ENCODE results near the gene CLDN25. TPM values are rescaled to one million over a fixed set of nuclear protein-coding genes. Genes with fewer than 3 reads are reported as not detected.

CLDN25 gene
- total RNA-seq, 2 experiments from 2014 or later, result not detected

- Histone ChIP-seq H3K27me3 (ENCODE audit: control insufficient read depth in 1 of 2, insufficient read depth in 2 of 2, low read length in 2 of 2) (no peaks in the 10 kb centered on the region), H3K36me3 (ENCODE audit: insufficient read depth, low read length) (peaks cover 2% of the 10 kb centered on the region), H3K4me3 (ENCODE audit: low read length) (peak within 1 kb of the TSS; percentile 88), H3K27ac (ENCODE audit: low read depth in 1 of 2, low read length in 2 of 2) (peak within 1 kb of the TSS; percentile 40 to 42), H3K4me1 (ENCODE audit: insufficient read depth, low read length) (peaks cover 12% of the 10 kb centered on the region), H3K9me3 (ENCODE audit: control insufficient read depth in 1 of 2, insufficient read depth in 1 of 2, low read length in 2 of 2) (no peaks in the 10 kb centered on the region)
- intact Hi-C loops (cut with DNase I, micrococcal nuclease), result loop anchor here (2.0 to 10.0 kb wide), 9 partner anchors 101 to 1699 kb away; partner anchors contain the start of genes TTC12 (in 2 of the 2), NKAPD1 (in 1 of the 2), PIH1D2 (in 1 of the 2) and REXO2 (in 1 of the 2)
- TF ChIP-seq CTCF (IDR thresholded peaks at IDR 0.05), result peak; percentile 97
- peaks cover 27% of the 10 kb centered on the region for H3K36me3 Mint-ChIP-seq (ENCODE audit: low read depth)
- H3K27me3 Mint-ChIP-seq, result no peaks in the 10 kb centered on the region
- peak within 1 kb of the TSS; percentile 95 for H3K4me3 Mint-ChIP-seq
- H3K9me3 Mint-ChIP-seq, result no peaks in the 10 kb centered on the region
- DNase-seq (peak; percentile 86 to 96 (median 91)), ATAC-seq (ENCODE audit: poor library complexity) (peak; percentile 97)
- H3K4me1 Mint-ChIP-seq (ENCODE audit: low read depth), result peaks cover 31% of the 10 kb centered on the region
- CTCF ChIA-PET, result interaction anchor here (0.8 to 1.5 kb wide), 3 partner anchors 8 to 9 kb away, joined by 3 to 4 read pairs (median 3); no protein-coding TSS in a partner anchor
- POLR2A ChIA-PET, result interaction anchor here (0.9 kb wide), 2 partner anchors 102 to 459 kb away, joined by 3 read pairs; partner anchors contain the start of genes TTC12 and USP28
- peak within 1 kb of the TSS; percentile 84 for H3K27ac Mint-ChIP-seq
These were observed 6.0 kb upstream of the CLDN25 start, which contains the start of gene ZW10 for GRCh38 chr11:113773416-113774173. TSS of gene ZW10 (minus strand) at chr11:113773692. CDS start at chr11:113773666, 26 bp downstream.

DNA sequence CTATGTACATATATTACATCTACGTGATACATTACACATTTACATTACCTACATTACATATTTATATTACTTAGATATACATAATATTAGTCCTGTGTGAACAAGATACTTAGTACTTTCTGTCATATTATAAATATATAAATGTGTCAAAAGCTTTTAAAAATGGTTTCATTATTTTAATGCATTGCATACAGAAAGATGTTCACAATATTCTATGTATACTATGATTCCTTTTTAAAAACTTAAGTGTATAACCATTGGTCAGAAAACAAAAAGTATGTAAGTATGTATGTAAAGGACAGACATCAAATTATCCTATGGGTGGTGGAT is 5.5 kb upstream of the CLDN25 start:
- H3K27ac ChIP-seq (ENCODE audit: low read depth in 1 of 2, low read length in 2 of 2), result peak overlapping the region; percentile 40 to 42
- no peaks in the 10 kb centered on the region for H3K36me3 ChIP-seq (ENCODE audit: insufficient read depth, low read length)
- Mint-ChIP-seq H3K9me3 (no peaks in the 10 kb centered on the region), H3K27me3 (peaks cover under 1% of the 10 kb centered on the region), H3K4me3 (peak overlapping the region; percentile 95), H3K36me3 (ENCODE audit: low read depth) (peaks cover 22% of the 10 kb centered on the region), H3K27ac (peak overlapping the region; percentile 84), H3K4me1 (ENCODE audit: low read depth) (peaks cover 31% of the 10 kb centered on the region)
- peak; percentile 38 for TF ChIP-seq CTCF (IDR thresholded peaks at IDR 0.05)
- no peaks in the 10 kb centered on the region for H3K9me3 ChIP-seq (ENCODE audit: control insufficient read depth in 1 of 2, insufficient read depth in 1 of 2, low read length in 2 of 2)
- peak overlapping the region; percentile 88 for H3K4me3 ChIP-seq (ENCODE audit: low read length)
- H3K4me1 ChIP-seq (ENCODE audit: insufficient read depth, low read length), result peaks cover 12% of the 10 kb centered on the region
- ChIA-PET CTCF (interaction anchor here (1.5 kb wide), 1 partner anchor 9 kb away, joined by 3 read pairs; no protein-coding TSS in a partner anchor), POLR2A (no interaction called here)
- intact Hi-C loops (cut with DNase I, micrococcal nuclease), result loop anchor here (5.0 to 10.0 kb wide), 6 partner anchors 459 to 1699 kb away; partner anchors contain the start of genes NKAPD1 (in 1 of the 2), PIH1D2 (in 1 of the 2) and TTC12 (in 1 of the 2)
- no peaks in the 10 kb centered on the region for H3K27me3 ChIP-seq (ENCODE audit: control insufficient read depth in 1 of 2, insufficient read depth in 2 of 2, low read length in 2 of 2)
- DNase-seq (no peak), ATAC-seq (ENCODE audit: poor library complexity) (no peak)

- H3K4me3 Mint-ChIP-seq, result peak overlapping the region; percentile 53
- H3K27me3 ChIP-seq (ENCODE audit: control insufficient read depth in 1 of 2, insufficient read depth in 2 of 2, low read length in 2 of 2), result peaks cover 0 to 20% of the 10 kb centered on the region in 2 experiments
- DNase-seq (no peak), ATAC-seq (ENCODE audit: poor library complexity) (no peak)
- H3K4me1 ChIP-seq (ENCODE audit: insufficient read depth, low read length), result no peaks in the 10 kb centered on the region
- H3K27me3 Mint-ChIP-seq, result peaks cover 21% of the 10 kb centered on the region
- no peak for TF ChIP-seq CTCF (IDR thresholded peaks at IDR 0.05)
- ChIA-PET POLR2A (no interaction called here), CTCF (no interaction called here)
- H3K36me3 Mint-ChIP-seq (ENCODE audit: low read depth), result peaks cover 7% of the 10 kb centered on the region
- H3K9me3 ChIP-seq (ENCODE audit: control insufficient read depth in 1 of 2, insufficient read depth in 1 of 2, low read length in 2 of 2), result no peaks in the 10 kb centered on the region
- no peaks in the 10 kb centered on the region for H3K9me3 Mint-ChIP-seq
- H3K4me1 Mint-ChIP-seq (ENCODE audit: low read depth), result peaks cover 13% of the 10 kb centered on the region
- intact Hi-C loops (cut with DNase I, micrococcal nuclease), result loop anchor here (10.0 kb wide), 4 partner anchors 464 to 1704 kb away; partner anchors contain the start of genes NKAPD1 (in 1 of the 2), PIH1D2 (in 1 of the 2) and TTC12 (in 1 of the 2)
- H3K4me3 ChIP-seq (ENCODE audit: low read length), result no peak overlapping the region
- no peak overlapping the region for H3K27ac Mint-ChIP-seq
- H3K36me3 ChIP-seq (ENCODE audit: insufficient read depth, low read length), result no peaks in the 10 kb centered on the region
- H3K27ac ChIP-seq (ENCODE audit: low read depth in 1 of 2, low read length in 2 of 2), result no peak overlapping the region
These were observed 1.3 kb upstream of the CLDN25 start for GRCh38 chr11:113778111-113778910.

Data from CD4-positive, alpha-beta T cell (primary cell).